GM23248 (cell line): ENCODE measurements around the gene KCNH4. TPM values are rescaled to one million over a fixed set of nuclear protein-coding genes. Genes with fewer than 3 reads are reported as not detected.

Experiments used
- DNase-seq: peaks from one replicate; pipeline ENCODE4 v3.0.0-alpha.2; 2015
- H2AFZ ChIP-seq: fragments of 200-600 bp; sonication (generic); 2 replicates; pipeline ENCODE4 v1.6.1; 2016; ENCODE audit warnings: antibody characterized with exemption
- H3F3A ChIP-seq: fragments of 200-600 bp; sonication (generic); 2 replicates; pipeline ENCODE4 v1.6.1; 2016; ENCODE audit warnings: mild to moderate bottlenecking, antibody characterized with exemption, mixed run types; ENCODE audit not compliant: insufficient read depth
- H3K27ac ChIP-seq: fragments of 200-600 bp; sonication (generic); 2 replicates; pipeline ENCODE4 v1.5.1; 2016; ENCODE audit warnings: mild to moderate bottlenecking
- H3K27me3 ChIP-seq: fragments of 200-600 bp; sonication (generic); replicated peaks from 2 replicates; pipeline ENCODE4 v1.6.1; 2016; ENCODE audit warnings: mild to moderate bottlenecking; ENCODE audit not compliant: insufficient read depth
- H3K36me3 ChIP-seq: fragments of 200-600 bp; sonication (generic); 2 replicates; pipeline ENCODE4 v1.6.1; 2016; ENCODE audit warnings: low read depth, mild to moderate bottlenecking
- H3K4me1 ChIP-seq: fragments of 200-600 bp; sonication (generic); 2 replicates; pipeline ENCODE4 v1.6.1; 2016; ENCODE audit warnings: mild to moderate bottlenecking; ENCODE audit not compliant: insufficient read depth
- H3K4me2 ChIP-seq: fragments of 200-600 bp; sonication (generic); one replicate; pipeline ENCODE4 v1.6.1; 2016; ENCODE audit warnings: mild to moderate bottlenecking; ENCODE audit not compliant: unreplicated experiment
- H3K4me3 ChIP-seq: fragments of 200-600 bp; sonication (generic); 2 replicates; pipeline ENCODE4 v1.5.1; 2016; ENCODE audit warnings: mild to moderate bottlenecking
- H3K79me2 ChIP-seq: fragments of 200-600 bp; sonication (generic); 2 replicates; pipeline ENCODE4 v1.6.1; 2016; ENCODE audit warnings: mild to moderate bottlenecking; ENCODE audit not compliant: insufficient read depth
- H3K9ac ChIP-seq: fragments of 200-600 bp; sonication (generic); 2 replicates; pipeline ENCODE4 v1.6.1; 2016; ENCODE audit warnings: mild to moderate bottlenecking
- H3K9me2 ChIP-seq: fragments of 200-600 bp; sonication (generic); 2 replicates; pipeline ENCODE4 v1.6.1; 2016; ENCODE audit warnings: mixed run types, mild to moderate bottlenecking, moderate library complexity; ENCODE audit not compliant: insufficient read depth
- H3K9me3 ChIP-seq: fragments of 200-600 bp; sonication (generic); one replicate; pipeline ENCODE4 v1.6.1; 2017; ENCODE audit warnings: low read depth
- H4K20me1 ChIP-seq: fragments of 200-600 bp; sonication (generic); 2 replicates; pipeline ENCODE4 v1.6.0; 2016; ENCODE audit not compliant: insufficient read depth
- EZH2 ChIP-seq: fragments of 200-600 bp; sonication (generic); IDR thresholded peaks from 2 replicates; pipeline ENCODE4 v1.6.1; 2018; ENCODE audit warnings: antibody characterized with exemption, mild to moderate bottlenecking; ENCODE audit not compliant: insufficient read depth, poor library complexity, severe bottlenecking
- EZH2phosphoT487 ChIP-seq: fragments of 200-600 bp; sonication (generic); IDR thresholded peaks from 2 replicates; pipeline ENCODE4 v1.6.1; 2018; ENCODE audit warnings: antibody characterized with exemption, moderate library complexity, mild to moderate bottlenecking, low read depth; ENCODE audit not compliant: insufficient read depth
- WGBS, 2 experiments: methylation state at CpG; one replicate each; pipeline ENCODE4 v1.1.6; 2015 to 2017; ENCODE audit warnings: low lambda C conversion rate in 2 of 2, low coverage in 1 of 2; ENCODE audit errors: missing lambda C conversion rate in 2 of 2; 5-methylcytosine and 5-hydroxymethylcytosine counted together
- in situ Hi-C: fragments of 300-500 bp; cut with MboI; formaldehyde crosslinking; loops from 2 replicates; pipeline ENCODE4 v1.15.0; 2020
- polyA plus RNA-seq: library from polyadenylated mRNA; unstranded; fragments of >200 nt; fragmentation: Nextera tagmentation; extraction: Ambion mirVana; gene quantifications from 2 replicates; pipeline ENCODE4 v1.2.1, GENCODE V29; 2016
- total RNA-seq: library from RNA; depleted of rRNA; stranded (reverse); fragments of >200 nt; shearing (Covaris generic); gene quantifications from 2 replicates; pipeline ENCODE4 v1.2.3, GENCODE V29; 2014

KCNH4 gene
- total and polyA plus RNA-seq, 2 experiments from 2014 or later = not detected

DNA sequence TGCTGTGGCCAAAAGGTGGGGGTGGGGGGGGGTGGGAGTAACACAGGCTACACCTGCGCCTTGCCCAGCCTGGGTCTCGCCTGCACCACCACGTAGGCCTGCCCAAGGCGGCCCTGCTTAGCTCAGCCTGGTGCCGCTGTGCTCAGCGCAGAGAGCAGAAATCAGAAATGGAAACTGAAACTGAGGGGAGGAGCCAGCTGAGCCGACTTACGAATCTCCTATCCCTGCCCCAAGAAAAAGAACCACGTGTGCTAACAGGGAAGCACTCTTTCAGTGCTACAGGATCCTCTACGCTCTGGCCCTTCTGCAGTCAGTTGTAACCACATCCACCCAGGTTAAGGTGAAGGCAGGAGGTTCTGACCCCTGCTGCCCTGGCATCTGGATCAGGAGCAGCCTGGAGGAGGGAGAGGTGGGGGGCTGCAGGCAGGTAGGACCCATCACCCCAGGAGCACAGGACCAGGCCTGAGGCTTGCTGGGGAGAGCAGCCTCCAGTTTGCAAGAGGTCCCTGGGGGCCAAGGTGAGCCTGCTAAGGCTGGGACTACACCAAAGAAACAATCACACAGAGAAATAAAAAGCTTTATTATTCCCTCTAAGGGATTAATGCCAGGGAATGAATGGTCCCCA, 68.3 kb downstream of the KCNH4 start, which contains the start of gene DHX58:
Gene DHX58, minus strand, starts transcription at position 163 of the 625 bp plus-strand sequence. CDS start 822 bp downstream, outside the sequence.
- peaks cover 10% of the 10 kb centered on the region for H3K4me1 ChIP-seq
- no peaks in the 10 kb centered on the region for H3K9me2 ChIP-seq
- 1% methylated on average over 9 to 10 of the region's 10 CpGs for WGBS, 2 experiments
- H3K79me2 ChIP-seq = no peaks in the 10 kb centered on the region
- no peaks in the 10 kb centered on the region for H4K20me1 ChIP-seq
- H2AFZ ChIP-seq = peak within 1 kb of the TSS; percentile 79
- peak within 1 kb of the TSS; percentile 71 for H3K27ac ChIP-seq
- H3K27me3 ChIP-seq = no peaks in the 10 kb centered on the region
- H3K9me3 ChIP-seq = no peaks in the 10 kb centered on the region
- no peaks in the 10 kb centered on the region for H3K36me3 ChIP-seq
- in situ Hi-C loops = loop anchor here (10.0 kb wide), 1 partner anchor 148 kb away; the partner anchor contains the start of gene CNP
- H3F3A ChIP-seq = no peaks in the 10 kb centered on the region
- TF ChIP-seq EZH2phosphoT487 = no peak
- TF ChIP-seq EZH2 = no peak
- peak within 1 kb of the TSS; percentile 73 for H3K4me3 ChIP-seq
- peak; percentile 92 for DNase-seq
- H3K4me2 ChIP-seq = peak within 1 kb of the TSS; percentile 93
- H3K9ac ChIP-seq = peak within 1 kb of the TSS; percentile 79

DNA sequence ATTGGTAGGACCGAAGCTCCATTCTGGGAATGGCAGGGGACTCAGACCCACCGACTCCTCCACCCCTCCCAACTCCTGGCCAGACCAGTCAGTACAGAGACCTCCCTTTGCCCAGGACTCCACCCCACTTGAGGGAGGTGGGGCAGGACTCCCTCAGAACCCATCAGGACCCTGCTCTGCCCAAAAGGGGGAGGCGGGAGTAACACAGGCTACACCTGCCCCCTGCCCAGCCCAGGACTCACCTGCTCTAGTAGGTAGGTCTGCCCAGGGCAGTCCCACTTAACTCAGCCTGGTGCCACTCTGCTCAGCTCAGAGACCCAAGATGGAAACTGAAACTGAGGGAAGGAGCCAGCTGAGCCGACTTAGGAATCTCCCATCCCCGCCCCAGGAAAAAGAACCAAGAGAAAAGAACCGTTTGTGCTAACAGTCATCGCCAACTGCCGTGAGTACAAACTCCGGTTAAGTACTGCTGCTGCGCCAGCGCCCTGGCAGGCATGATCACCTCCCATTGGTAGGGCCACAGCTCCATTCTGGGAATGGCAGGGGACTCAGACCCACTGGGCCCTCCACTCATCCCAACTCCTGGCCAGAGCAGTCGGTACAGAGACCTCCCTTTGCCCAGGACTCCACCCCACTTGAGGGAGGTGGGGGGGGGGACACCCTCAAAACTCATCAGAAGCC, 68.9 kb downstream of the KCNH4 start:
- Histone ChIP-seq H2AFZ (peak overlapping the region; percentile 79), H3K4me2 (peak overlapping the region; percentile 93), H3K36me3 (no peaks in the 10 kb centered on the region), H3K9ac (peak overlapping the region; percentile 79), H3K27ac (peak overlapping the region; percentile 71), H3K4me3 (peak overlapping the region; percentile 73), H3K4me1 (peaks cover 10% of the 10 kb centered on the region), H3K79me2 (no peaks in the 10 kb centered on the region), H3K9me3 (no peaks in the 10 kb centered on the region), H4K20me1 (no peaks in the 10 kb centered on the region), H3K9me2 (no peaks in the 10 kb centered on the region), H3K27me3 (no peaks in the 10 kb centered on the region), H3F3A (no peaks in the 10 kb centered on the region)
- TF ChIP-seq EZH2 = no peak
- TF ChIP-seq EZH2phosphoT487 = no peak
- peak; percentile 88 for DNase-seq
- in situ Hi-C loops = loop anchor here (10.0 kb wide), 1 partner anchor 147 kb away; the partner anchor contains the start of gene CNP
- WGBS, 2 experiments = 8% methylated on average over 12 of the region's 12 CpGs

DNA sequence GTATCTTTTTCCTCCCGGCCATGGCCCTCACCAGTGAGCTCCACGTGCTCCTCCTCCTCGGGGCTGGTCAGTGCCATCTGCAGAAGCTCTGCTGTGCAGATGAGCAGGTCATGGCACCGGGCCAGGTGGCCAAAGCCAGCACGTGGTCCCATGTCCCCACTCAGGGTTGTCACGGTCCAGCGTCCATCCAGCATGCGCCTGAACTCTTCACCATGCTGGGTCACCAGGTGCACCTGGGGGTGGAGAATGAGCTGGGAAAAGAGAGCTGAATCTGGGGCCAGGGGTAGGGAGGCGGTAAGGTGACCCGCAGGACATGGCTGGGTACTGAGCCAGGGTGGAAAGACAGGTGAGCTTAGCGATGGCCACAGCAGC, 69.7 kb downstream of the KCNH4 start:
- Histone ChIP-seq H3K4me1 (peaks cover 10% of the 10 kb centered on the region), H3K4me2 (no peak overlapping the region), H2AFZ (no peak overlapping the region), H3K36me3 (no peaks in the 10 kb centered on the region), H3K27ac (no peak overlapping the region), H3K9me3 (no peaks in the 10 kb centered on the region), H3K4me3 (no peak overlapping the region), H3K27me3 (no peaks in the 10 kb centered on the region), H3K9me2 (no peaks in the 10 kb centered on the region), H3K9ac (no peak overlapping the region), H3K79me2 (no peaks in the 10 kb centered on the region), H3F3A (no peaks in the 10 kb centered on the region), H4K20me1 (no peaks in the 10 kb centered on the region)
- TF ChIP-seq EZH2phosphoT487 (no peak), EZH2 (no peak)
- in situ Hi-C loops = loop anchor here (10.0 kb wide), 1 partner anchor 146 kb away; the partner anchor contains the start of gene CNP
- no peak for DNase-seq
- 64 to 66% methylated on average over 11 of the region's 11 CpGs for WGBS, 2 experiments

DNA sequence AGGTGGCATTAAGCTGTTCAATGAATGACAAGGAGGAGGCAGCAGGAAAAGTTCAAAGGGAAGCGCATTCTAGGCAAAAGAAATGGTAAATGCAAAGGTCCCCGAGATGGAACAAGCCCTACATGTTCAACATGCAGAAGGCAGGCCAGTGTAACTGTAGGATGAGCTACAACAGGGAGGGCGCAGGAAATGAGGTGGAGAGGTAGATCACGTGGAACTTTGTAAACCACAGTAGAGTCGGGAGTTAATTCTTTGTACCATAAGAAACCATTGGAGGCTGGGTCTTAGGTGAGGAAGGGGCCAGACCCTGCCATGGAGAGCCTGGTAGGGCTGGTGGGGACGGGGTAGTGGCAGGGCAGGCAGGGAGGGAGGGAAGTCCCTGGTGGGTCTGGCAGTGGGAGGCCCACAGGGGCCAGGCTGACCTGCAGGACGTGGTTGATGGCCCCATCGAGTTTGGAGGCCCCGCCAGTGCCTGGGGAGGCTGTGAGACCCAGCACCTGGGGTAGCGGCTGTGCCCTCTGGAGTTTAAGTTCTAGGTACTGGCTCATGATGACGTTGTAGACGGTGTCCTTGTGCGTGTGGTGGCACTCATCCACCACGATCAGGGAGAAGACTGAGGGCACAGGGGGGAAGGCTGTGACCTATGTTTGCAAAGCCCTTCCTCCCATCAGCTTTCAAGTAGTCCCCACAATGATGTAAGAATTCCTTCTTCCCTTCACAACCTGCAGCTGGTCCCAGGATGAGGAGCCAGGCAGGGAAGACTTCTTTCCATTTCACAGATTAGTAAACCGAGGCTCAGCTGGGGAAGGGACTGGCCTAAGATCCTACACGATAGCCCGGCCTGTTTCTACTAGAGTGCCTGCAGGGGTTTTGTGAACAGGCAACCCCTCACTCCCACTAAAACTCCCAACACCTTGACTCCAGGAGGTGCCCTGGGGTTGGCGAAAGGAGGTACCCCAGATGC, 70.4 kb downstream of the KCNH4 start:
- 90 to 92% methylated on average over 18 of the region's 18 CpGs for WGBS, 2 experiments

More for the DNA sequence above, 70.4 kb downstream of the KCNH4 start:
- TF ChIP-seq EZH2 = no peak
- no peak for TF ChIP-seq EZH2phosphoT487
- H3K27me3 ChIP-seq = no peaks in the 10 kb centered on the region
- no peaks in the 10 kb centered on the region for H3K79me2 ChIP-seq
- H3K4me2 ChIP-seq = no peak overlapping the region
- no peak overlapping the region for H2AFZ ChIP-seq
- no peak overlapping the region for H3K9ac ChIP-seq
- H3F3A ChIP-seq = no peaks in the 10 kb centered on the region
- H3K4me3 ChIP-seq = no peak overlapping the region
- no peak for DNase-seq
- no peaks in the 10 kb centered on the region for H4K20me1 ChIP-seq
- no peaks in the 10 kb centered on the region for H3K9me2 ChIP-seq
- no peaks in the 10 kb centered on the region for H3K9me3 ChIP-seq
- no peak overlapping the region for H3K27ac ChIP-seq
- in situ Hi-C loops = loop anchor here (10.0 kb wide), 1 partner anchor 146 kb away; the partner anchor contains the start of gene CNP
- H3K36me3 ChIP-seq = no peaks in the 10 kb centered on the region
- peaks cover 10% of the 10 kb centered on the region for H3K4me1 ChIP-seq
